G401 (cell line): ENCODE results near the gene ABCB10. TPM values are rescaled to one million over a fixed set of nuclear protein-coding genes. Genes with fewer than 3 reads are reported as not detected.
"Not testable (repeated sequence)": the region's sequence is repeated elsewhere in the genome, so short reads cannot be mapped to it uniquely, and the experiment has no call there.

Experiments
- DNase-seq: peaks from one replicate; pipeline ENCODE4 v3.0.0-alpha.2; 2015; ENCODE audit warnings: low spot score
- in situ Hi-C: cut with HindIII; loops from 2 replicates; pipeline ENCODE4 v1.10.0; 2016; ENCODE audit warnings: low sequenced_read_pairs, mixed read lengths
- total RNA-seq: library from RNA; depleted of rRNA; stranded (reverse); fragments of >200 nt; shearing (Covaris generic); gene quantifications from 2 replicates; pipeline ENCODE4 v1.2.3, GENCODE V29; 2014; rRNA removed

Gene ABCB10
- total RNA-seq, result 16.8 and 19.8 TPM in 2 replicates

GRCh38 chr1:229558460-229559335 lies at the start of gene ABCB10:
Gene ABCB10, minus strand, starts transcription at chr1:229558707. Its CDS starts 55 bp downstream, at chr1:229558652.
- in situ Hi-C loops, result no loop called here
- peak; percentile 93 for DNase-seq

GRCh38 chr1:229607370-229607769 lies 48.9 kb upstream of the ABCB10 start:
- DNase-seq, result no peak
- in situ Hi-C loops, result no loop called here

GRCh38 chr1:229603371-229604005 lies 45.0 kb upstream of the ABCB10 start:
- no peak for DNase-seq
- in situ Hi-C loops, result no loop called here

DNA sequence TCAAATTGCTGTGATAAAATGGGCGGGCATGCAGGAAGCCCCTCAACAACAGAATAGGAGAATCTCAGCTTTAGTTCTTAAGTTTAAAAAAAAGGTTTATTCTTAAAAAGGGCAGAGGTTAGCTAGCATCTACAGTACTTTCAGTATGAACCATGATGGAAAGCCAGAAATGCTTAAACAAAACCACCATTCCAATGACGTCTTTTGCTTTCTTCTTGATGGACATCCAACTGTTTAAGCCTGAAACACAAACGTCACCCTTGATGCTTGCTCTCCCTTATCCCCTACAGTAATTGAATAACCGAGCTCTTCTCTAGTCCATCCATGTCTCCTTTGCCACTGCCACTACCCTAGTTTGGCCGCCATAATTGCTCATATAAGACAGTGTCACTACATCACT lies 41.7 kb upstream of the ABCB10 start:
- DNase-seq, result no peak
- in situ Hi-C loops, result no loop called here

GRCh38 chr1:229599218-229599954 lies 40.9 kb upstream of the ABCB10 start:
- DNase-seq, result no peak
- in situ Hi-C loops, result no loop called here

- DNase-seq, result no peak
- in situ Hi-C loops, result no loop called here
Observed at GRCh38 chr1:229597877-229598276, 39.4 kb upstream of the ABCB10 start.

- DNase-seq, result peak; percentile 83
- in situ Hi-C loops, result no loop called here
Observed at GRCh38 chr1:229596925-229597699, 38.6 kb upstream of the ABCB10 start.

DNA sequence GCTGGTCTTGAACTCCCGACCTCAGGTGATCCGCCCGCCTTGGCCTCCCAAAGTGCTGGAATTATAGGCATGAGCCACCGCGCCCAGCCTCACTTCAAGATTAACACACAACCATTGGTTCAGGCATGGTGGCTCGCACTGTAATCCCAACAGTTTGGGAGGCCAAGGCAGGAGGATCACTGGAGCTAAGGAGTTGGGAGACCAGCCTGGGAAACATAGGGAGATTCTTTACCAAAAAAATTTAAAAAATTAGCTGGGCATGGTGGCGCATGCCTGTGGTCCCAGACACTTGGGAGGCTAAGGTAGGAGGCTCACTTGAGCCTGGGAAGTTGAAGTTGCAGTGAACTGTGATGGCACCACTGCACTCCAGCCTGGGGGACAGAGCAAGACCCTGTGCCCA lies 37.4 kb upstream of the ABCB10 start:
- DNase-seq, in situ Hi-C loops: not testable (repeated sequence)

DNA sequence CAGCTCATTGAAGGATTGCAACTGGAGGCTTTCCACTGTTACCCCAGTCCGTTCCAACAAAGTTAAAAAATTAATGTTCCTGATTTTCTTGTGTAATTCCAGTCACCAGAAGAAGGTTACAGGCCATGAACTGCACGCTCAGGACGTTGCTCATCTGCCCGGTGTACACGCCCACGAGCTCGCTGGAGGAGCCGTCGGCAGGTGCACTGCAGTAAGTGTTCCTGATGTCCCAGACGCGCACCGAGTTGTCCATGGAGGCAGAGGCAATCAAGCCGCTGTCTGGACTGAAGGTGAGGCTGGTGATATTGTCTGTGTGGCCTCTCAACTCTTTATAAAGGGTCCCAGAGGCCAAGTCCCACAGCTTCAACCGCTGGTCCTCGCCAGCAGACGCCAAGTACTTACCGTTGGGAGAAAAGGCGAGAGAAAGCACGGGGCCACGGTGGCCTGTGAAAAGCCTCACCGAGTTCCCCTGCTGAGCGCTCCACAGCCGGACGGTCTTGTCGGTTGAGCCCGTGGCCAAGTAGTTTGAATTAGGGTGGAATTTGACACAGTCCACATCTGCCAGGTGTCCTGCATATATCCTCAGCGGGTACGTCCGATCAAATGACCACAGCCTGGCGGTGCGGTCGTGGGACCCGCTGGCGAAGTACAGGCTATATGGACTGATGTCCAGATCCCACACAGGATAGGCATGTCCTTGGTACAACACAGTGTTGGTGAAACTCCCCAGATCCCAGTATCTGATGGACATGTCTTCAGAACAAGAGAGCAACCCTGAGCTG lies 35.9 kb upstream of the ABCB10 start:
- in situ Hi-C loops, result no loop called here

GRCh38 chr1:229593800-229594199 lies 35.3 kb upstream of the ABCB10 start:
- DNase-seq, result no peak
- in situ Hi-C loops, result no loop called here

More for the DNA sequence above, 35.9 kb upstream of the ABCB10 start:
- DNase-seq, result no peak

DNA sequence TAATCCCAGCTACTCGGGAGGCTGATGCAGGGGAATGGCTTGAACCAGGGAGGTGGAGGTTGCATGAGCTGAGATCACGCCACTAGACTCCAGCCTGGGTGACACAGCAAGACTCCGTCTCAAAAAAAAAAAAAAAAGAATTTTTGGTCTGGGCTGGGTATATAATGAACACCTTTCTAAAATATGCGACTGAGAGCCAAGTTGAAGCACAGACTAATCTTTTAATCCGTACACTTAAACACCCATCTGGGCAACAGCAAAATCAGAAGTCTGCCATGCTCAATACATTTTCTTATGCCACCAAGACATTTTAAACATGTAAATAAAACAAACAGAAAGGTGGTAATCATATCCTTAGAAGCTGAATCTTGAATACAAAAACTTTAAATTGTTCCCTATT lies 31.6 kb upstream of the ABCB10 start:
- no peak for DNase-seq
- in situ Hi-C loops, result no loop called here

- DNase-seq, result no peak
- in situ Hi-C loops, result no loop called here
Observed at GRCh38 chr1:229585338-229585737, 26.8 kb upstream of the ABCB10 start.

DNA sequence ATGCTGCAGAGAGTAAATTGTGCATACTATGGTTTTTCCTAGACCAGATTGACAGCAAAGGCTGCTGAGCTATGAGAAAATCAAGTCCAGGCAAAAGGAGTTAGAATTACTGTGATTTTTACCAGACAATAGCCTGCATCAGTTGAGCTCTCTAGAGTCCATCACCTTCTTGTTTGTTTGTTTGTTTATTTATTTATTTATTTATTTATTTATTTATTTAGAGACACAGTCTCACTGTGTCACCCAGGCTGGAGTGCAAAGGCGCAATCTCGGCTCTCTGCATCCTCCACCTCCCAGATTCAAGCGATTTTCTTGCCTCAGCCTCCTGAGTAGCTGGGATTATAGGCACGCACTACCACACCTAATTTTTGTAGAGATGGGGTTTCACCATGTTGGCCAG lies 24.2 kb upstream of the ABCB10 start:
- in situ Hi-C loops, result no loop called here
- no peak for DNase-seq

GRCh38 chr1:229582011-229582694 lies 23.6 kb upstream of the ABCB10 start:
- in situ Hi-C loops, result no loop called here
- DNase-seq, result peak; percentile 71

- in situ Hi-C loops, result no loop called here
- no peak for DNase-seq
Observed at GRCh38 chr1:229581485-229581884, 23.0 kb upstream of the ABCB10 start.

GRCh38 chr1:229579059-229579673 lies 20.7 kb upstream of the ABCB10 start:
- peak; percentile 71 for DNase-seq
- in situ Hi-C loops, result no loop called here
